Kidney (tissue), 14 donors: Measurements from ENCODE around the gene HSPA1A. TPM values are rescaled to one million over a fixed set of nuclear protein-coding genes. Genes with fewer than 3 reads are reported as not detected.
"Not testable (repeated sequence)": the region's sequence is repeated elsewhere in the genome, so short reads cannot be mapped to it uniquely, and the experiment has no call there.

Experiments used
- DNase-seq, 5 donors: peaks; one replicate each; pipeline ENCODE4 v3.0.0-alpha.2; 2013 to 2020
- FAIRE-seq: peaks from 2 replicates; lab custom pipeline; 2012; peaks lifted over from hg19 to GRCh38; lab: Jason Lieb, UNC
- H3K27ac ChIP-seq, 2 donors: one replicate each; pipeline ENCODE4 v1.7.0; 2013; ENCODE audit warnings: low read depth in 2 of 2, low read length in 2 of 2, inconsistent platforms in 1 of 2
- H3K27me3 ChIP-seq: one replicate; pipeline ENCODE4 v1.7.1; 2013; ENCODE audit warnings: low read length, inconsistent platforms; ENCODE audit not compliant: control insufficient read depth, insufficient read depth
- H3K36me3 ChIP-seq, 3 donors: one replicate each; pipeline versions ENCODE4 v1.7.0 to v1.7.1; 2013; ENCODE audit warnings: low read length in 3 of 3, control low read depth in 1 of 3, inconsistent platforms in 1 of 3; ENCODE audit not compliant: insufficient read depth in 3 of 3, control insufficient read depth in 2 of 3
- H3K4me1 ChIP-seq, 3 donors: one replicate each; pipeline versions ENCODE4 v1.7.0 to v1.7.1; 2013; ENCODE audit warnings: low read length in 3 of 3, inconsistent platforms in 1 of 3, low read depth in 1 of 3; ENCODE audit not compliant: control insufficient read depth in 2 of 3, insufficient read depth in 2 of 3
- H3K4me3 ChIP-seq, 3 donors: one replicate each; pipeline versions ENCODE4 v1.7.0 to v1.8.1; 2013; ENCODE audit warnings: low read length in 3 of 3, control low read depth in 1 of 3, inconsistent platforms in 1 of 3
- H3K9ac ChIP-seq, 3 donors: one replicate each; pipeline versions ENCODE4 v1.7.0 to v1.7.1; 2013; ENCODE audit warnings: low read length in 3 of 3, control low read depth in 1 of 3, inconsistent platforms in 1 of 3
- H3K9me3 ChIP-seq, 3 donors: one replicate each; pipeline versions ENCODE4 v1.7.0 to v1.7.1; 2013; ENCODE audit warnings: low read length in 3 of 3, control low read depth in 1 of 3, inconsistent platforms in 1 of 3; ENCODE audit not compliant: control insufficient read depth in 2 of 3, insufficient read depth in 1 of 3
- intact Hi-C: fragments of 100-400 bp; cut with DNase I; formaldehyde crosslinking; loops from one replicate; pipeline ENCODE4 v1.11.1; 2022
- polyA plus RNA-seq: library from polyadenylated mRNA; stranded (reverse); fragments of 350-450 nt; fragmentation: Illumina TruSeq; extraction: RNeasy Lipid Tissue Mini Kit (QIAGEN cat#74804); gene quantifications from one replicate; pipeline ENCODE4 v1.2.3, GENCODE V29; 2014; ENCODE audit warnings: low read depth, low replicate concordance; ENCODE audit not compliant: insufficient read depth
- total RNA-seq: library from RNA; stranded (reverse); fragmentation: NEBNext Ultra II Directional; extraction: Animal tissue kit (Norgen Biotek cat#: 25700); gene quantifications from one replicate; pipeline ENCODE4 v1.2.1, GENCODE V29; 2021
- TF ChIP-seq, protein P1 (sequence below): IDR thresholded peaks from 3 replicates; pipeline ENCODE4 v1.5.1; 2012; ENCODE audit warnings: mild to moderate bottlenecking, moderate library complexity, borderline replicate concordance; ENCODE audit not compliant: insufficient read depth; ENCODE audit errors: extremely low read depth
- donor health status: control.
- donor health status: control.
- donor health status: control.
- donor health status: control.
- donor health status: control.
- donor health status: DM: yes; HTN: yes; CAD: no.
- donor health status: Normal renal cell carcinoma (clear cell type).

HSPA1A gene
- total and polyA plus RNA-seq, 2 donors from 2014 or later: 133 to 209 TPM

DNA sequence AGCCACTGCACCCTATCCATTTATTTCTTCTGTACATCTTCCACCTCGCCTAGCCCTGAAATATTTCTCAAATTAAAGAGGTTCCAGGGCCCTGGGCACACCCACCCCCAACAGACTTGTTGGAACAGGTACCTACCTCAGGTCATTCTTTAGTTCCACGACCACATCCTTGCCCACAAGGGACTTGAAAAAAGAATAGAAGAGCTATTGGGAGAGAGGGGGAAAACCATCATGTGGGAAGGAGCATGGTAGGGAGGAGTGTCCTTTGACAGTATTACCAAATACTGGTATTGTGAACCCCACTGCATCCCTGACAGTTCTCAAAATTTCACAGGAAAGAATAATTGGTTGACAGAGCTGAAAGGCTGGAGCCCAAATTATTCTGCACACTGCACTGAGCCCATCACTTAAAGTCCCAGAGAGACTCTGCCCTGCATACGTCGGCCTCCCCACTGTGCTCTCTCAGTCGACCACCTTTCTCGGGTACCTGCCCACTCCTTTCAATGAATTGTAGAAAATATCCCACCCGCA is 9.3 kb upstream of the HSPA1A start:
- Histone ChIP-seq H3K9ac (peak overlapping the region; percentile 83 to 99 (median 97)), H3K4me3 (peak overlapping the region; percentile 83 to 94 (median 87)), H3K27me3 (no peaks in the 10 kb centered on the region), H3K27ac (peak overlapping the region; percentile 95 to 96), H3K36me3 (no peaks in the 10 kb centered on the region), H3K4me1 (peaks cover 0 to 4% (median 3%) of the 10 kb centered on the region in 3 donors), H3K9me3 (no peaks in the 10 kb centered on the region)
- intact Hi-C loops: no loop called here
- no peak for DNase-seq
- no peak for FAIRE-seq
- TF ChIP-seq, protein P1, sequence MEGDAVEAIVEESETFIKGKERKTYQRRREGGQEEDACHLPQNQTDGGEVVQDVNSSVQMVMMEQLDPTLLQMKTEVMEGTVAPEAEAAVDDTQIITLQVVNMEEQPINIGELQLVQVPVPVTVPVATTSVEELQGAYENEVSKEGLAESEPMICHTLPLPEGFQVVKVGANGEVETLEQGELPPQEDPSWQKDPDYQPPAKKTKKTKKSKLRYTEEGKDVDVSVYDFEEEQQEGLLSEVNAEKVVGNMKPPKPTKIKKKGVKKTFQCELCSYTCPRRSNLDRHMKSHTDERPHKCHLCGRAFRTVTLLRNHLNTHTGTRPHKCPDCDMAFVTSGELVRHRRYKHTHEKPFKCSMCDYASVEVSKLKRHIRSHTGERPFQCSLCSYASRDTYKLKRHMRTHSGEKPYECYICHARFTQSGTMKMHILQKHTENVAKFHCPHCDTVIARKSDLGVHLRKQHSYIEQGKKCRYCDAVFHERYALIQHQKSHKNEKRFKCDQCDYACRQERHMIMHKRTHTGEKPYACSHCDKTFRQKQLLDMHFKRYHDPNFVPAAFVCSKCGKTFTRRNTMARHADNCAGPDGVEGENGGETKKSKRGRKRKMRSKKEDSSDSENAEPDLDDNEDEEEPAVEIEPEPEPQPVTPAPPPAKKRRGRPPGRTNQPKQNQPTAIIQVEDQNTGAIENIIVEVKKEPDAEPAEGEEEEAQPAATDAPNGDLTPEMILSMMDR: no peak

DNA sequence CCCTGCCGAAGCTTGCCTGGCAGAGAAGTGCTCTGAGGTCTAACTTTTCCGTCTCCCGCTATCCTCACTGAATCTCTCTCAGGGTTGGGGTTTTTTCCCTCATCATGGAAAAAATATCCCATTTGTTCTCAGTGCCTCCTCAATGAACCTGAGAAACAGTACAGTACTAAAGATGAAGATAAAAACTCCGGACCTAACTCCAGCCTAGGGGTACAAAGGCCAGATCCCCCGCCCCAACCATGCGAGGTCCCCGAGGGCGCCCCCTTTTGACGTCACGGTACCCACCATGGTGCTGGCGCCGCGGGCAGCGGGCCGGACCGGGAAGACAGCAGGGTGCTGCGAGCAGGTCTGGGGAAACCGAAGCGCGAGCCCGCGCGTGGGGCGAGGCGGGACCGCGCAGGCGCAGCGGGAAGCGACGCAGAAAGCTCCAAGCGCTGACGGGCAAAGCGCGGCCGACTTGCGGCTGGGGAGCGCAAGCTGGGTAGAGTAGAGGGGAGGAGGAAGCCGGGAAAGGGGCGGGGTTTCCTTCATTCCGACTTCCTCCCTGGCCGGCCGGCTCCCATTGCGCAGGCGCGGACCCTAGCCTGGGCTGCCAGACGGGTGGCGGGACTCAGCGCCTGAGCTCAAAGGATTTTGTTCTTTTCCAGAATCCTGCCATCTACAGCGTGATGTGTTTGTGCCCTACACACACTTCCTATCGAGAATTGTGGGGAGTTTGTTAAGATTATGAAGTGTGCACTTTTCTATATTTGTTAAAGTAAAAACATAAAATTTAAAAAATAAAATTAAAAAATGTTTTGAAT is 8.7 kb upstream of the HSPA1A start, which contains the start of gene LSM2:
LSM2 (minus strand) TSS at position 497 of the 803 bp plus-strand sequence; CDS start at position 288, 209 bp downstream.
- Histone ChIP-seq H3K9me3 (no peaks in the 10 kb centered on the region), H3K27me3 (no peaks in the 10 kb centered on the region), H3K36me3 (no peaks in the 10 kb centered on the region), H3K27ac (peak within 1 kb of the TSS; percentile 95 to 96), H3K4me1 (peaks cover 0 to 4% (median 3%) of the 10 kb centered on the region in 3 donors), H3K9ac (peak within 1 kb of the TSS; percentile 83 to 99 (median 97)), H3K4me3 (peak within 1 kb of the TSS; percentile 83 to 94 (median 87))
- TF ChIP-seq, protein P1: peak; percentile 2
- DNase-seq (peak; percentile 98 to 99 (median 99)), FAIRE-seq (peak; percentile 38)
- intact Hi-C loops: no loop called here

DNA sequence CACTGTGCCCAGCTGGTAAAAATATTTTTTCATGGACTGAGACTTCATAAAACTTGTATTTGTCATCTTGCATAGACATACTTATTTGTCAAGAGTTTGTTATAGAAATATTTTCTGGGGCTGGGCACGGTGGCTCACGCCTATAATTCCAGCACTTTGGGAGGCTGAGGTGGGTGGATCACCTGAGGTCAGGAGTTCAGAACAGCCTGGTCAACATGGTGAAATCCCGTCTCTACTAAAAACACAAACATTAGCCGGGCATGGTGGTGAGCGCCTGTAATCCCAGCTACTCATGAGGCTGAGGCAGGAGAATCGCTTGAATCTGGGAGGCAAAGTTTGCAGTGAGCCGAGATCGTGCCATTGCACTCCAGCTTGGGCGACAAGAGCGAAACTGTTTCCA is 6.7 kb upstream of the HSPA1A start:
- H3K4me1 ChIP-seq, H3K9ac ChIP-seq, H3K9me3 ChIP-seq, FAIRE-seq, H3K27ac ChIP-seq, H3K4me3 ChIP-seq, H3K36me3 ChIP-seq, DNase-seq, H3K27me3 ChIP-seq, intact Hi-C loops: not testable (repeated sequence)

DNA sequence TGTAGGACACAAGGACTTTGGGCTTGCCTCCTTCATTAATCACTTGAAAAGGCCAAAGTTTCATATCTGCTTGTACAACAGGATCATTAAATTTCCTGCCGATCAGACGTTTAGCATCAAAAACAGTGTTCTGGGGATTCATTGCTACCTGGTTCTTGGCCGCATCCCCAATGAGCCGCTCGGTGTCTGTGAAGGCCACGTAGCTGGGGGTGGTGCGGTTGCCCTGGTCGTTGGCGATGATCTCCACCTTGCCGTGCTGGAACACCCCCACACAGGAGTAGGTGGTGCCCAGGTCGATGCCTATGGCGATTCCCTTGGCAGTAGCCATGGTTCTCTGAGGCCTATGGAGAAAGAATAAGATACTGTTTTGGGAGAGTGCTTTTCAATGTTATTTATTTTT is 3.7 kb upstream of the HSPA1A start:
- H3K27ac ChIP-seq: no peak overlapping the region
- H3K36me3 ChIP-seq: no peaks in the 10 kb centered on the region
- intact Hi-C loops: no loop called here
- no peaks in the 10 kb centered on the region for H3K9me3 ChIP-seq
- H3K27me3 ChIP-seq: no peaks in the 10 kb centered on the region
- H3K9ac ChIP-seq: no peak overlapping the region
- DNase-seq (no peak), FAIRE-seq (no peak)
- TF ChIP-seq, protein P1: no peak
- H3K4me1 ChIP-seq: peaks cover 0 to 7% (median 4%) of the 10 kb centered on the region in 3 donors
- H3K4me3 ChIP-seq: no peak overlapping the region
